Measurements from ENCODE around the gene GOLGA6A.

GRCh38 chr15:74108111-74108510 is 25.8 kb upstream of the GOLGA6A start:
- TF ChIP-seq CTCF (IDR thresholded peaks at IDR 0.05) (no peak), EZH2 (IDR thresholded peaks at IDR 0.05; ENCODE audit: borderline replicate concordance, insufficient read depth, low read depth, low read length, poor library complexity, severe bottlenecking) (no peak)

Data from B cell (primary cell).